GM23338 (cell line): ENCODE results near the gene PTPN6. TPM values are rescaled to one million over a fixed set of nuclear protein-coding genes. Genes with fewer than 3 reads are reported as not detected.

Source experiments
- ATAC-seq: fragments of 200-7000 bp; cut with Tn5 transposase; 3 replicates; pipeline ENCODE4 v1.9.1; 2020
- DNase-seq: peaks from one replicate; pipeline ENCODE4 v3.0.0-alpha.2; 2015; ENCODE audit warnings: low spot score
- H2AFZ ChIP-seq: fragments of 200-600 bp; sonication (generic); 2 replicates; pipeline ENCODE4 v1.8.0; 2016; ENCODE audit warnings: antibody characterized with exemption, mild to moderate bottlenecking, moderate library complexity
- H3F3A ChIP-seq: fragments of 200-600 bp; sonication (generic); replicated peaks from 2 replicates; pipeline ENCODE4 v1.8.0; 2017; ENCODE audit warnings: antibody characterized with exemption, mixed run types, low read depth
- H3K27ac ChIP-seq: fragments of 200-600 bp; sonication (generic); 2 replicates; pipeline ENCODE4 v1.6.1; 2016; ENCODE audit warnings: low read depth
- H3K27me3 ChIP-seq: fragments of 200-600 bp; sonication (generic); 2 replicates; pipeline ENCODE4 v1.8.0; 2016; ENCODE audit warnings: mild to moderate bottlenecking, mixed run types, moderate library complexity; ENCODE audit not compliant: insufficient read depth
- H3K36me3 ChIP-seq: fragments of 200-600 bp; sonication (generic); 2 replicates; pipeline ENCODE4 v1.8.0; 2016; ENCODE audit warnings: mild to moderate bottlenecking; ENCODE audit not compliant: insufficient read depth
- H3K4me1 ChIP-seq: fragments of 200-600 bp; sonication (generic); 2 replicates; pipeline ENCODE4 v1.8.0; 2016; ENCODE audit warnings: mild to moderate bottlenecking, moderate library complexity; ENCODE audit not compliant: insufficient read depth
- H3K4me2 ChIP-seq: fragments of 200-600 bp; sonication (generic); 2 replicates; pipeline ENCODE4 v1.7.1; 2017; ENCODE audit warnings: mixed run types
- H3K4me3 ChIP-seq: fragments of 200-600 bp; sonication (generic); 2 replicates; pipeline ENCODE4 v1.6.1; 2016; ENCODE audit warnings: mixed run types
- H3K79me2 ChIP-seq: fragments of 200-600 bp; sonication (generic); replicated peaks from 2 replicates; pipeline ENCODE4 v1.8.0; 2017; ENCODE audit warnings: mild to moderate bottlenecking; ENCODE audit not compliant: insufficient read depth
- H3K9me2 ChIP-seq: fragments of 200-600 bp; sonication (generic); 2 replicates; pipeline ENCODE4 v1.8.0; 2017; ENCODE audit not compliant: insufficient read depth
- H4K20me1 ChIP-seq: fragments of 200-600 bp; sonication (generic); replicated peaks from 2 replicates; pipeline ENCODE4 v1.8.0; 2017; ENCODE audit warnings: mild to moderate bottlenecking; ENCODE audit not compliant: insufficient read depth
- H3K27ac Mint-ChIP-seq: 2 replicates; pipeline ENCODE4 v1.8.0; 2020; ENCODE audit warnings: inconsistent platforms, mild to moderate bottlenecking, moderate library complexity, mixed read lengths
- H3K27me3 Mint-ChIP-seq: 3 replicates; pipeline ENCODE4 v1.8.0; 2022; ENCODE audit warnings: low read depth, mild to moderate bottlenecking, moderate library complexity, mixed read lengths, inconsistent platforms; ENCODE audit not compliant: insufficient read depth, poor library complexity
- H3K36me3 Mint-ChIP-seq: 3 replicates; pipeline ENCODE4 v1.8.0; 2021; ENCODE audit warnings: low read depth, mild to moderate bottlenecking, inconsistent platforms, moderate library complexity, mixed read lengths
- H3K4me1 Mint-ChIP-seq: 3 replicates; pipeline ENCODE4 v1.8.0; 2020; ENCODE audit warnings: mild to moderate bottlenecking, inconsistent platforms, mixed read lengths
- H3K4me3 Mint-ChIP-seq: 3 replicates; pipeline ENCODE4 v1.8.0; 2021; ENCODE audit warnings: moderate library complexity, mild to moderate bottlenecking, inconsistent platforms, mixed read lengths
- H3K9me3 Mint-ChIP-seq: 3 replicates; pipeline ENCODE4 v1.8.0; 2020; ENCODE audit warnings: moderate library complexity, mild to moderate bottlenecking, inconsistent platforms, mixed read lengths
- CREB1 ChIP-seq: fragments of 250-450 bp; sonication (Bioruptor Pico); IDR thresholded peaks from 2 replicates; pipeline ENCODE4 v1.5.0; 2020; ENCODE audit warnings: low read depth, mild to moderate bottlenecking, moderate library complexity
- ETS1 ChIP-seq: IDR thresholded peaks from 2 replicates; pipeline ENCODE4 v1.6.1; 2016; ENCODE audit warnings: antibody characterized with exemption
- EZH2 ChIP-seq: fragments of 200-600 bp; sonication (generic); IDR thresholded peaks from one replicate; pipeline ENCODE4 v1.8.0; 2017; ENCODE audit warnings: antibody characterized with exemption, mild to moderate bottlenecking, low read depth; ENCODE audit not compliant: unreplicated experiment
- EZH2phosphoT487 ChIP-seq: fragments of 200-600 bp; sonication (generic); IDR thresholded peaks from one replicate; pipeline ENCODE4 v1.8.1; 2018; ENCODE audit warnings: antibody characterized with exemption; ENCODE audit not compliant: unreplicated experiment
- NANOG ChIP-seq: IDR thresholded peaks from 2 replicates; pipeline ENCODE4 v1.6.1; 2016; ENCODE audit warnings: antibody characterized with exemption, borderline replicate concordance
- POLR2AphosphoS5 ChIP-seq: IDR thresholded peaks from 2 replicates; pipeline ENCODE4 v1.6.1; 2016; ENCODE audit warnings: antibody characterized with exemption, low read depth
- STAT1 ChIP-seq: IDR thresholded peaks from one replicate; pipeline ENCODE4 v1.6.1; 2016; ENCODE audit warnings: antibody characterized with exemption; ENCODE audit not compliant: unreplicated experiment
- ZNF331 ChIP-seq: fragments of 250-450 bp; sonication (Bioruptor Pico); IDR thresholded peaks from 2 replicates; pipeline ENCODE4 v1.5.0; 2020; ENCODE audit warnings: low read depth, mild to moderate bottlenecking, moderate library complexity
- polyA plus RNA-seq: library from polyadenylated mRNA; unstranded; fragments of >200 nt; fragmentation: Nextera tagmentation; extraction: Ambion mirVana; gene quantifications from 2 replicates; pipeline ENCODE4 v1.2.1, GENCODE V29; 2016
- total RNA-seq: library from RNA; depleted of rRNA; stranded (reverse); fragments of >200 nt; shearing (Covaris generic); gene quantifications from 2 replicates; pipeline ENCODE4 v1.2.3, GENCODE V29; 2014
- TF ChIP-seq, protein P1 (sequence below), 2 experiments: fragments of 200-600 bp in 1 of 2; sonication (generic) in 1 of 2; conservative IDR thresholded peaks; 2 replicates each; pipeline versions ENCODE4 v1.5.1 to v1.6.1; 2016 to 2017; ENCODE audit warnings: antibody characterized with exemption in 2 of 2, low read depth in 2 of 2, mild to moderate bottlenecking in 2 of 2, moderate library complexity in 1 of 2
- TF ChIP-seq, protein P2 (sequence below): IDR thresholded peaks from one replicate; pipeline ENCODE4 v1.6.1; 2018; ENCODE audit warnings: antibody characterized with exemption; ENCODE audit not compliant: unreplicated experiment

PTPN6 gene
- total and polyA plus RNA-seq, 2 experiments from 2014 or later, result 25.3 to 35.4 TPM

- Histone ChIP-seq H3F3A (peaks cover 27% of the 10 kb centered on the region), H3K4me2 (peak overlapping the region; percentile 79), H4K20me1 (no peaks in the 10 kb centered on the region), H3K27ac (peak overlapping the region; percentile 85), H3K9me2 (no peaks in the 10 kb centered on the region), H3K4me1 (peaks cover 20% of the 10 kb centered on the region), H3K4me3 (peak overlapping the region; percentile 70), H3K36me3 (no peaks in the 10 kb centered on the region), H2AFZ (peak overlapping the region; percentile 72), H3K27me3 (no peaks in the 10 kb centered on the region), H3K79me2 (0 out of 2 replicates have a peak, but pooled peaks cover 5% of the 10 kb centered on the region)
- peaks cover 44% of the 10 kb centered on the region for H3K4me1 Mint-ChIP-seq
- ATAC-seq (peak; percentile 61), DNase-seq (peak; percentile 95)
- peaks cover 6% of the 10 kb centered on the region for H3K36me3 Mint-ChIP-seq
- H3K27ac Mint-ChIP-seq, result peak overlapping the region; percentile 76
- peak overlapping the region; percentile 96 for H3K4me3 Mint-ChIP-seq
- H3K9me3 Mint-ChIP-seq, result peaks cover 2% of the 10 kb centered on the region; the same call in 2 of the 3 replicates
- TF ChIP-seq ETS1, result peak; percentile 7; the same call in 1 of the 2 replicates
- peak; percentile 97 for TF ChIP-seq POLR2AphosphoS5
- TF ChIP-seq, protein P1, sequence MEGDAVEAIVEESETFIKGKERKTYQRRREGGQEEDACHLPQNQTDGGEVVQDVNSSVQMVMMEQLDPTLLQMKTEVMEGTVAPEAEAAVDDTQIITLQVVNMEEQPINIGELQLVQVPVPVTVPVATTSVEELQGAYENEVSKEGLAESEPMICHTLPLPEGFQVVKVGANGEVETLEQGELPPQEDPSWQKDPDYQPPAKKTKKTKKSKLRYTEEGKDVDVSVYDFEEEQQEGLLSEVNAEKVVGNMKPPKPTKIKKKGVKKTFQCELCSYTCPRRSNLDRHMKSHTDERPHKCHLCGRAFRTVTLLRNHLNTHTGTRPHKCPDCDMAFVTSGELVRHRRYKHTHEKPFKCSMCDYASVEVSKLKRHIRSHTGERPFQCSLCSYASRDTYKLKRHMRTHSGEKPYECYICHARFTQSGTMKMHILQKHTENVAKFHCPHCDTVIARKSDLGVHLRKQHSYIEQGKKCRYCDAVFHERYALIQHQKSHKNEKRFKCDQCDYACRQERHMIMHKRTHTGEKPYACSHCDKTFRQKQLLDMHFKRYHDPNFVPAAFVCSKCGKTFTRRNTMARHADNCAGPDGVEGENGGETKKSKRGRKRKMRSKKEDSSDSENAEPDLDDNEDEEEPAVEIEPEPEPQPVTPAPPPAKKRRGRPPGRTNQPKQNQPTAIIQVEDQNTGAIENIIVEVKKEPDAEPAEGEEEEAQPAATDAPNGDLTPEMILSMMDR (conservative IDR thresholded peaks at IDR 0.05; ENCODE audit: low read depth in 2 of 2), result peak in 1 of 2 experiments; percentile 7; a peak in 1 of 4 replicates
- TF ChIP-seq ZNF331, result no peak
- peaks cover 47% of the 10 kb centered on the region for H3K27me3 Mint-ChIP-seq
Measured at GRCh38 chr12:6946033-6946919, 4.9 kb upstream of the PTPN6 start.

- Histone ChIP-seq H3K36me3 (no peaks in the 10 kb centered on the region), H3K27me3 (no peaks in the 10 kb centered on the region), H3K27ac (no peak overlapping the region), H3K9me2 (no peaks in the 10 kb centered on the region), H3K79me2 (0 out of 2 replicates have a peak, but pooled peaks cover 5% of the 10 kb centered on the region), H2AFZ (peak overlapping the region; percentile 72), H3K4me3 (peak overlapping the region; percentile 70), H3K4me1 (peaks cover 20% of the 10 kb centered on the region), H3K4me2 (peak overlapping the region; percentile 79), H4K20me1 (no peaks in the 10 kb centered on the region), H3F3A (peaks cover 27% of the 10 kb centered on the region)
- H3K27me3 Mint-ChIP-seq, result peaks cover 47% of the 10 kb centered on the region
- peak overlapping the region; percentile 96 for H3K4me3 Mint-ChIP-seq
- H3K36me3 Mint-ChIP-seq, result peaks cover 3% of the 10 kb centered on the region
- H3K27ac Mint-ChIP-seq, result peak overlapping the region; percentile 76
- ATAC-seq, result no peak
- peaks cover 41% of the 10 kb centered on the region for H3K4me1 Mint-ChIP-seq
- peaks cover 2% of the 10 kb centered on the region; the same call in 2 of the 3 replicates for H3K9me3 Mint-ChIP-seq
- no peak for DNase-seq
- TF ChIP-seq STAT1, result no peak
- no peak for TF ChIP-seq EZH2
- no peak for TF ChIP-seq NANOG
- TF ChIP-seq, protein P2, sequence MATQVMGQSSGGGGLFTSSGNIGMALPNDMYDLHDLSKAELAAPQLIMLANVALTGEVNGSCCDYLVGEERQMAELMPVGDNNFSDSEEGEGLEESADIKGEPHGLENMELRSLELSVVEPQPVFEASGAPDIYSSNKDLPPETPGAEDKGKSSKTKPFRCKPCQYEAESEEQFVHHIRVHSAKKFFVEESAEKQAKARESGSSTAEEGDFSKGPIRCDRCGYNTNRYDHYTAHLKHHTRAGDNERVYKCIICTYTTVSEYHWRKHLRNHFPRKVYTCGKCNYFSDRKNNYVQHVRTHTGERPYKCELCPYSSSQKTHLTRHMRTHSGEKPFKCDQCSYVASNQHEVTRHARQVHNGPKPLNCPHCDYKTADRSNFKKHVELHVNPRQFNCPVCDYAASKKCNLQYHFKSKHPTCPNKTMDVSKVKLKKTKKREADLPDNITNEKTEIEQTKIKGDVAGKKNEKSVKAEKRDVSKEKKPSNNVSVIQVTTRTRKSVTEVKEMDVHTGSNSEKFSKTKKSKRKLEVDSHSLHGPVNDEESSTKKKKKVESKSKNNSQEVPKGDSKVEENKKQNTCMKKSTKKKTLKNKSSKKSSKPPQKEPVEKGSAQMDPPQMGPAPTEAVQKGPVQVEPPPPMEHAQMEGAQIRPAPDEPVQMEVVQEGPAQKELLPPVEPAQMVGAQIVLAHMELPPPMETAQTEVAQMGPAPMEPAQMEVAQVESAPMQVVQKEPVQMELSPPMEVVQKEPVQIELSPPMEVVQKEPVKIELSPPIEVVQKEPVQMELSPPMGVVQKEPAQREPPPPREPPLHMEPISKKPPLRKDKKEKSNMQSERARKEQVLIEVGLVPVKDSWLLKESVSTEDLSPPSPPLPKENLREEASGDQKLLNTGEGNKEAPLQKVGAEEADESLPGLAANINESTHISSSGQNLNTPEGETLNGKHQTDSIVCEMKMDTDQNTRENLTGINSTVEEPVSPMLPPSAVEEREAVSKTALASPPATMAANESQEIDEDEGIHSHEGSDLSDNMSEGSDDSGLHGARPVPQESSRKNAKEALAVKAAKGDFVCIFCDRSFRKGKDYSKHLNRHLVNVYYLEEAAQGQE, result no peak
- no peak for TF ChIP-seq EZH2phosphoT487
- no peak for TF ChIP-seq CREB1
Measured at GRCh38 chr12:6946920-6947374, 4.2 kb upstream of the PTPN6 start.
